ENCODE measurements around the gene SORCS2. TPM values are rescaled to one million over a fixed set of nuclear protein-coding genes. Genes with fewer than 3 reads are reported as not detected.

SORCS2 gene
- total and polyA plus RNA-seq, 12 donors, result 0.67 to 15.5 (median 1.3) TPM

- H3K27me3 ChIP-seq, result no peaks in the 10 kb centered on the region
- no peaks in the 10 kb centered on the region for H3K4me1 ChIP-seq (replicated peaks in 1 of 2)
- no peak overlapping the region for H3K4me3 ChIP-seq
- 71 to 85% (median 78%) methylated on average over 7 to 18 of the region's 18 CpGs for WGBS, 4 donors
- intact Hi-C loops (cut with DNase I), result no loop called here
- H3K27ac ChIP-seq, result no peak overlapping the region
- DNase-seq, result no peak
- H3K9me3 ChIP-seq (replicated peaks in 1 of 3), result no peaks in the 10 kb centered on the region
- no peaks in the 10 kb centered on the region for H3K36me3 ChIP-seq (replicated peaks in 1 of 2)
- TF ChIP-seq POLR2A (IDR thresholded peaks at IDR 0.05) (no peak), CTCF (IDR thresholded peaks at IDR 0.05) (no peak)
Measured at GRCh38 chr4:7287918-7288280, 95.6 kb downstream of the SORCS2 start.

- Histone ChIP-seq H3K9me3 (replicated peaks in 1 of 3) (no peaks in the 10 kb centered on the region), H3K27ac (no peak overlapping the region), H3K4me1 (replicated peaks in 1 of 2) (no peaks in the 10 kb centered on the region), H3K27me3 (no peaks in the 10 kb centered on the region), H3K36me3 (replicated peaks in 1 of 2) (no peaks in the 10 kb centered on the region), H3K4me3 (no peak overlapping the region)
- no peak for TF ChIP-seq POLR2A (IDR thresholded peaks at IDR 0.05)
- no peak for TF ChIP-seq CTCF (IDR thresholded peaks at IDR 0.05)
- no peak for DNase-seq
- intact Hi-C loops (cut with DNase I), result no loop called here
- 65 to 85% (median 81%) methylated on average over 1 to 2 of the region's 2 CpGs for WGBS, 4 donors
Measured at GRCh38 chr4:7288751-7289523, 96.6 kb downstream of the SORCS2 start.

- Histone ChIP-seq H3K4me1 (replicated peaks in 1 of 2) (no peaks in the 10 kb centered on the region), H3K27me3 (no peaks in the 10 kb centered on the region), H3K36me3 (replicated peaks in 1 of 2) (no peaks in the 10 kb centered on the region), H3K27ac (no peak overlapping the region), H3K9me3 (replicated peaks in 1 of 3) (no peaks in the 10 kb centered on the region), H3K4me3 (no peak overlapping the region)
- 74 to 84% (median 79%) methylated on average over 14 to 15 of the region's 15 CpGs for WGBS, 4 donors
- intact Hi-C loops (cut with DNase I), result no loop called here
- no peak for DNase-seq
- TF ChIP-seq POLR2A (IDR thresholded peaks at IDR 0.05) (no peak), CTCF (IDR thresholded peaks at IDR 0.05) (no peak)
Measured at GRCh38 chr4:7289589-7289988, 97.3 kb downstream of the SORCS2 start.

GRCh38 chr4:7291372-7292114 lies 99.2 kb downstream of the SORCS2 start:
- Histone ChIP-seq H3K4me1 (replicated peaks in 1 of 2) (no peaks in the 10 kb centered on the region), H3K9me3 (replicated peaks in 1 of 3) (no peaks in the 10 kb centered on the region), H3K4me3 (no peak overlapping the region), H3K27ac (no peak overlapping the region), H3K36me3 (replicated peaks in 1 of 2) (no peaks in the 10 kb centered on the region), H3K27me3 (peaks cover 6% of the 10 kb centered on the region)
- intact Hi-C loops (cut with DNase I), result no loop called here
- DNase-seq, result peak in 5 of 7 donors; percentile 16 to 62 (median 29)
- TF ChIP-seq CTCF (IDR thresholded peaks at IDR 0.05) (no peak), POLR2A (IDR thresholded peaks at IDR 0.05) (no peak)
- 68 to 77% (median 72%) methylated on average over 14 to 19 of the region's 19 CpGs for WGBS, 4 donors
